Activated CD4-positive, alpha-beta T cell treated with anti-CD3 and anti-CD28 coated beads for 48 hours (primary cell): ENCODE measurements around the gene RELL1.

Experiments
- DNase-seq: peaks from one replicate; pipeline ENCODE4 v3.0.0-alpha.2; 2020

The RELL1 gene

DNA sequence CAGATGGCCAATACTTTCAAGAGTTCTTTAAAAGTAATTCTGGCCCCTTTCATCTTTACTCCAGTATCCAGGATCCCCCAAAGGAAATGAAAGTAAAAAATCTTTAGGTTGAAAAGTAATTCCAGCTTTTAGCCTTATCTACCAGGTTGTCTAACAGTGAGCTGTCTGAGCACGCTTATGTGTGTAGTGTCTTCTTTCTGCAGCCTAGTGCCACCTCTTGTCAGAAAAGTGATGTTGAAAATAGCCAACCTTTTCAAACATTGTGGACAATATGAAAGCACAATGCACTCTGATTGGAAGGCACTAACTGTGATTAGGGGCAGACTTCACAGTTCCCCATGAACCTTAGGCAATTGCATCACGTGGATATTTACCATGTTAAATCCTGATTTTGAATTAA is 92.1 kb downstream of the RELL1 start:
- no peak for DNase-seq

DNA sequence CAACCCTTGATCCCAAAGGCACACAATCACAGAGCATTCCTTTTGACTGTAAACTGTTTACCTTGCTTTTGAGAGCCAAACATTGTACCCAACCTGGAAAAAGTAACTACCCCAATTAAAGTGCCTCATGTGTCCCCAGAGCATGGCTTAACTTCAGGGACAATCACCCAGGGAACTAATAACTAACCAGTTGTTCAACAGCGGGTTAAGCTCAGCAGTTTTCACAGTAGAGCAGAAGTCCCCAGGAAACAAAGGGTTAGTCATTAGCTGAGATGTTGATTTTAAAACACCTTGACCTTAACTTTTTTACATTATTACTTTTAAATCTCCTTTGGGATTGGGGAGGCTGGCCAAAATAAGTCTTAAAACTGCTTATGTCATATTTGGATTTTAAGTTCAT is 94.8 kb downstream of the RELL1 start:
- no peak for DNase-seq

DNA sequence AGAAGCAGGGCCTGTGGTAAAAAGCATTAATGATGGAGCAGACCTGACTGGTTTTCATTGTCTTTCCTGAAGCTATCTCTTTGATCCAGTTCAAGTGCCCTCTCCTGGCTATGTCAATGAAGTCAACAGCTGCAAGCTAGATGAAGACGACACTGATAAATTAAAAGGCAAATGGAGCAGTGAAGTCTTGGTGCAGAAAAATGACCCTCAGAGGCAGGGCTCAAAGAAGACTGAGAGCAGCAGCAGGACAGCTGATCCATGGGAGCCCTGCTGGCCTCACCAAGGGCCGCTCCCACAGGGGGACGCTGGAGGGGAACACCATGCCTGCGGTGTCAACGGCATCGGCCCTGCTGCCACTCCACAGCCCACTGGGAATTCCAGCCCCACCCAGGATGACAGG is 96.2 kb downstream of the RELL1 start:
- no peak for DNase-seq

DNA sequence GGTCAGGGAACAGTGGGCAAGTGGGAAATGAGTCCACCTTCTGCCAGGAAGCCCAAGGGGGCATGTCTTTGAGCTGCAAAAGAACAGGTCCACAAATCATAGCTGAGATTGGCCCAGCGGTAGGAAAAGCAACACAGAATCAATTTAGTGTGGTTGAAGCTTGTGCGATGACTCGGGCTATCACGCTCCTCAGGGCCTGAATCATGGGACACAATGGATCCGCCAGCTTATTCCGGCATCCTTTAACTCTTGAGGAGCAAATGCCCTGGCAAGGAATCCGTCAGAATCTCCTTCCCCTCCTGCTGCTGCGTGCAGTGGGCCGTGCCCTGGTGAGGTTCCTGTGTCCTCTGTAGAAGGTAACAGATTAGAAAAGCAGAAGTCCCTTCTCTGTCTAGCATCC is 98.0 kb downstream of the RELL1 start:
- DNase-seq = no peak

DNA sequence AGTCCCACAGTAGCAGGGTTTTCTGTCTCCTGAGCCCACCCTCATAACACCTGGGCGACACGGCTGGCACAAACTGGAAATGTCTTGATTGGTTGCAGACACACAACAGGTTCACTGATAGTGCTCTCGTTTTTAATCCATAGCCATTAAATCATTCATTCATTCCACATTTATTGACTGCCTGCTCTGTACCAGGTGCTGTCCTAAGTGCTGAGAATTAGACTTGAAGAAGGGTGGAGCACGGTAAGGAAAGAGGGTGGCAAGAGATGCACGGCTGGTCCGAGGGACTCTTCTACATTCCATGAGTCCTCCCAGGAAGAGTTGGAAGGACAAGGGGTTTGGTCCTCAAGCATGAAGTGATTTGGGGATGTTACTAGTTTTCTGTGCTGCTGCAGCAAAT is 100.0 kb downstream of the RELL1 start:
- no peak for DNase-seq

DNA sequence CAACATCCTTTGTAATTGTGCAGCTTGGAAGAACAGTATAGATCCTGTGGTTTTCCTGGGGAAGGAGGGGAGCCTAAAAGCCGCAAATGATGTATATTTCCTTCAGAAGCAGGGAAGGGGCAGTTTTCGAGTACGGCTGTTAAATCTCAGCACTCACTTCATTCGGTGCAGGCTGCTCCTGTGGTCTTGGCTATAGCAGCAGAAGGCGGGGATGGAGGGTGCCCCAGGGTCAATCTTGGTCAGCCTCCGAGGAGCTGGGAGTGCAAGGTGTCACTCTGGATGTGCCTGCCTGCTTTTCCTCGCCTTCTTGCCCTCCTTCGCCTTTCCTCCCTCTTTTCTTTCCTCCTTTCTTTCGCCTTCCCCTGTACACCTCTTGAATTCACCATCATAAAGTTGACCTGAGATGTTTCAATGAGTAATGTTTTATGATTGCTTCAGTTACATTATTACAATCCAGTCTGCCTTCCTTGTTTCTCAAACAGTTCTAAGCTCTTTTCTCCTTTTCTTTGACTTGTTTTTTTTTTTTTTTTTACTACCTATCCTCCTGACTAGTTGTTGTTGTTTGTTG is 101.6 kb downstream of the RELL1 start:
- DNase-seq = no peak

DNA sequence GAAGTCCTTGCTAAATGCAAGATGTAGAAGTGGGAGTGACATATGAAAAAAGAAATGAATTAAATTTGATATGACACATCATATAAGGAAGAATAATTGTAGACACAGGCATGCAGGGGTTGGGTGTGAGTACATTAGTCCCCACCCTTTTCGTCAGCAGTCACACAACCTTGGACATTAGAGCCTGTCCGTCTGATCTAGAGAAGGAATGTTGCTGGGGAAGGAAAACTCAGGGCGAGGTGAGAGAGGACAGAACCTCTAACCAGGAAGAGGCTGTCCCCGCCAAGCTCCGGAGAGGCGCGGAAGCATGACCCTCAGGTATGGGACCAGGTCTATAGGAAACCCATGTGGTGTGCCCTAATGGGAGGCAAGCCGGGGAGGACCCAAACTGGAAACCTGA is 102.1 kb downstream of the RELL1 start:
- DNase-seq = no peak

DNA sequence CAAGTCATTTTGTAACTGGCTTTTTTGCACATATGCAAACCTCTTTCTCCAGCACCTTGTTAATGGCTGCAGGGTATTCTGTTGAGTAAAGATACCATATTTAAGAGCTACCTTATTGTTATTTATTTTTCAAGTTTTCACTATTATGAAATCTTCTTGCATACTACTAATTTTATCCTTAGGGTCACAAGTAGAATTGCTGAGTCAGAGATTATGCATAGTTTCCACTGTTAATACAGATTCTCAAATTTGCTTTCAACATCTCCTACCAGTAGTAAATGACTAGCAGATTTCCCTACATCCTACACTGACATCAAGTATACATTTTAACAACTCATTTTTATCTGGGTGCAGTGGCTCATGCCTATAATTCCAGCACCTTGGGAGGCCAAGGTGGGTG is 112.6 kb downstream of the RELL1 start:
- no peak for DNase-seq

DNA sequence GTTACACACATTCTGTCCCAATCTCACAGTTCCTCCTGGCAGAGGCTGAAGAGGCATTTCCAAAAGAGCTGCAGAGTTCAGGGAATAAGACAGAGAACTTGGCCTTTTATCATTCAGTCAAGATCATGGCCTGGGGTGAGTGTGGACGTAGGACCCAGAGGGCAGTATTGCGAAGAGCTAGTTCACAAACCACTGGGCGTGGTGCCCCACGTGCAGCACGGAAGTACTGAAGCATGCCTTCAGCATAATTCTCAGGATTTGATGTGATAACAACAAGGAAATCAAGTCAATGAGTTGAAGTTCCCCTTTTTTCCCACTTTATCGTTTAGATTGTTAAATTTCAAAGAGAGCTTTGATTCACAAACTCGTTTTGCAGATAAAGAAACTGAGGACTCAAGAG is 117.7 kb downstream of the RELL1 start:
- no peak for DNase-seq

DNA sequence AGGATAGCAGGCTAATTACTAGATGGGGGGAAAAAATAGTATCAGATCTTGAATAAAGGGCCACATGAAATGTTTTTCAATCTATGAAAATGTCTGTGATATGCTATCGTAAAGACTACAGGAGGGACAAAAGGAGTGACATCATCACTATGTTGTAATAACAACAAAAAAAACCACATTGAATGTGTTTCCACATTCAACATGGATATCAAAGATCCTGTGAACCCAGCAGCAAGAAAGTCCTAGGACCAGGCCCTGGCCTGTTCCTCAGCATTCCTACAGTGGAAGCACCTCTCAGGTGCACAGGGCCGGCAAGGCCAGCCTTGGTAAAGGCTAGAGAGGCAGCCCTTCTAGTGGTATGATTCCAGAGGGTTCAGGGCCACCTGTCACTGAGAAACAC is 118.3 kb downstream of the RELL1 start:
- no peak for DNase-seq

DNA sequence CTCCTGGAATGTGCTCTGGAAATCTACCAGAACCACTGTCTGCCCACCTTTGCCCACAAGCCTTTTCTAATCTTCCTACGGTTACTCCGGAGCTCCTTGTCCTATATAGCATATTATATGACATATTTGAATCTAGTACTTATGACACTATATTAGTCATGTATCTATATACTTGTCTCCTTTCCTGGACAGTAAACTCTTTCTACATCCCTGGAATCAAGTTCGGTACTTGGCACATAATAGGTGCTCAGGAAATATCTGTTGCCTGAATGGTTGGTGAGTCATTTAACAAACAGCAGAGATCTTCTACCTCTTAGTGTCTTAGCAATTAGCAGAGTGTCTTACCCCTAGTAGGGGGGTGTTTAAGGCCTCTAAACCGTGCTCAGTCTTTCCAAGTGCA is 123.6 kb downstream of the RELL1 start:
- DNase-seq = no peak

DNA sequence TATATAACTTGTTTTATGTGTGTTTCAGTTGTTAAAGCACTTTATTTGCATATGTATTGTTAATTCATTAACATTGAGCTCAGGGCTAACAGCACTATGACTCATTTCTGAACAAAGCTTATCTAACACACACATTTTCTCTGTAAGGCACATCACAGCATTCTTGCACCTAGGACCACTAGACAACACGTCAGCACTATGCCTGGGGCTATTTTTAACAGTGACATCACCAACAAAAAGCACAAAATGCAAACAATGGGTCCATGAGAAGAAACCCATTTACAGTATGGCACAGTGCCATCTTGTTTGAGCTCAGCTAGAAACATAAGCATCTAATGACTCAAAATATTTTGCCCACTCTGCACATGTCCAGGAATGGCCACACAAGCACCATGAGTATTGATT is 124.4 kb downstream of the RELL1 start:
- DNase-seq = no peak

DNA sequence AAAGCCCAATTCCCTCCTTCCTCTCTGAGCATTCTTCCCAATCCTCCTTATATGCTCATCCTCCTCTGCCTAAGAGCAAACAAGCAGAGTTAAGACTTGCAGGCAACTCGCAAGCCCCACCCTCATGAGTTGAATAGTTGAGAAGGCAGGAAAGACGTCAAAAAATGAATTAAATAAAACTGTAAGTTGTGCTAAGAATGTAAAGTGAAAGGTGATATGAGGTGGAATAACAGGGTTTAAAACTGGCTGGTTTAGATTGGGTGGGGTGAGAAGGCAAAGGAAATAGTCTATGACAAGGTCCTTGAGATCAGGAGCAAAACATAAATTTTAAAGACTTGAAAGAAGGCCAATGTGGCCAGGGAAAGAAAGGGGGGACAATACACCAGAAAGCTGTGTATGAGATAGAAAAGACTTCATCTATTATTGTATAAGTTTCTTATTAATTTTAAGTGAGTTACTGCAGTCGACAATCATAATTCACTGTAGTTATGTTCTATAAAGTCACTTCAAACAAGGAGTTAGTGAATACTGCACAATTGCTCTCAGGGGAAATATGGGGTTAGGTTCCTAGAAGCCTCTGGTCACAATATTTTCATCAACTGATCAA is 124.9 kb downstream of the RELL1 start:
- no peak for DNase-seq
